A673 (cell line): ENCODE results near the gene COA3.

Source experiments
- CTCF ChIP-seq: fragments of 300-800, 200-600 bp; sonication (generic); conservative IDR thresholded peaks from 2 replicates; pipeline ENCODE4 v1.5.1; 2017; ENCODE audit warnings: low read depth, mild to moderate bottlenecking, antibody characterized with exemption, low read length, moderate library complexity, mixed read lengths
- EZH2 ChIP-seq: fragments of 200-600 bp; sonication (generic); IDR thresholded peaks from 2 replicates; pipeline ENCODE4 v1.6.1; 2017; ENCODE audit warnings: borderline replicate concordance, low read depth, mild to moderate bottlenecking, mixed read lengths, antibody characterized with exemption, low read length; ENCODE audit not compliant: poor library complexity, severe bottlenecking

- TF ChIP-seq CTCF (no peak), EZH2 (no peak)
Measured at GRCh38 chr17:42748202-42748907, 50.1 kb downstream of the COA3 start.
